UCSD-AML1 (cell line): Measurements from ENCODE around the gene PLVAP.
A peak's percentile ranks its signal among the peaks of the same experiment; 100 is the strongest.

Experiments used
- DNase-seq: peaks from one replicate; lab custom pipeline; 2025; ENCODE audit not compliant: unreplicated experiment; lab: John Stamatoyannopoulos, UW

The PLVAP gene

DNA sequence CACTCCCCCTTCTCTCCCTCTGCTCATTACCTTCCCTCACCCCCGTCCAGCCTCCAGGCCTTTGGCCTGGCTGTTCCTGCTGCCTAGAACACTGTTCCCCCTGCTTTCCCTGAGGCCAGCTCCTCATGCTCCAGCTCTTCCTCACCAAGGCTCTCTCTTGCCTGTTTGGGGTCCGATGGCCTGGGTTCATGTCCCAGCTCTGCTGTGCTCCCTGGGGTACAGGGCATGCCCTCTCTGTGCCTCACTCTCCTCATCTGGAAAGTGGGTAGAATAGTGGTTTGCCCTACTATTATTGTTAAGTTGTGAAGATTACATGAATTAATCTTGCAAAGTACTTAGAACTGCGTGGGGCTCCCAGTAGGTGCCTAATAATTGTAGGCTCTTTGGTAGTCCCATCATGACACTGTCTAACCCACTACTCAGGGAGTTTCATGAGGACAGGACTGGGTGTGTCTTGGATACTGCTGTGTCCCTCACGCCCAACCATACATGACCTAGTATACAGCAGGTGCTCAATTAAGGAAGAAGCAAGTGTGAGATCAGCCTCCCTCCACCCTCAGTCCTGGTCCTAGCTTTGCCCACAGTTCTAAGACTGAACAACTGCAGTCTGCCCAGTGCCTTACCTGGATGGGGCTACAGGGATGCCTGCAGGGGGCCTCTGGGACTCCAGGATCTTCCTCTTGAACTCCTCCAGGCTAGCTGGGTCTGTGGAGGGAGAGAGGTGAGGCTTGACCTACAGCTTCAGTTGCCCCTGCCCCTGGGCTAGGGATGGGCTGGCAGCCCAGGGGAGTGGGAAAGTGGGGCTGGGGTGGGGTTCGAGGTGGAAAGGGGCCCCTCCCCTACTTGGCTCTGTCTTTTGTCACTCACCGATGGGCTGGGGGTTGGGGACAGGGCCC lies 17.0 kb downstream of the PLVAP start:
- no peak for DNase-seq

DNA sequence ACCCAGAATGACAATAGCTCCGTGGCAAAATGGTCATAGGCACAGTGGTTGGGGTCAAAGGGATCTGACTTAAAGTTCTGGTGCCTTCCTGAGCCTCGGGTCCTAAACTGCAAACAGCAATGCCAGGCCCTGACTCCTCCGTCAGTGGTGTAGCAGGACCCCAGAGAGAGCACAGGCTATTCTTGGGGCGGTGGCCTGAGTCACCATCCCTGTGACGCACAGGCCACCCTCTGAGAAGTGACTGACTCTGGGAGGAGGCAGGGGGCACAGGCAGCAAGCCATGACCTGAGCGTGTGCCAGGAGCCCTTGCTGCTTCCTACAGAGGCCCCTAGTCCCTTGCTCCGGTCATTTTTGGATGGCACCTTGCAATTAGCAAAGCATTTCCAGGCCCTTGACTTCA lies 18.7 kb downstream of the PLVAP start:
- DNase-seq = no peak

DNA sequence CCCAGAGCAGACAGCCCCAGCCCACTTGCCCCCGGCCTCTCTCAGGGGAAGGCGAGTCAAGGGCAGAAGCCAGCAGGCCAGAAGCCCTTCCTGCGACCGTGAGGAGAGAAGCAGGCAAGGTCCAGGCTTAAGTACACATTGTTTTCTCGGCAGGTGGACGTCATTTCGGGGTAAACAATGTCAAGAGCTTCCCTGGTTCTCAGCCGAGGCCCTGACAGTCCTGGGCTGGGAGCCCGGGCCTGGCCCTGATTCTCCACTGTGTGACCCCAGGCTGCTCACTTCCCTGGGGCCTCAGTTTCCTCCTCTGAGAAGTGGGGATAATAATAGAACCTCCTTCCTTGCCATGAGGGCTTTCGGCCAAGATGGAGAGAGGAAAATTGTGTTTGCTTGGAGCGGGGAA lies 19.4 kb downstream of the PLVAP start:
- DNase-seq = no peak

DNA sequence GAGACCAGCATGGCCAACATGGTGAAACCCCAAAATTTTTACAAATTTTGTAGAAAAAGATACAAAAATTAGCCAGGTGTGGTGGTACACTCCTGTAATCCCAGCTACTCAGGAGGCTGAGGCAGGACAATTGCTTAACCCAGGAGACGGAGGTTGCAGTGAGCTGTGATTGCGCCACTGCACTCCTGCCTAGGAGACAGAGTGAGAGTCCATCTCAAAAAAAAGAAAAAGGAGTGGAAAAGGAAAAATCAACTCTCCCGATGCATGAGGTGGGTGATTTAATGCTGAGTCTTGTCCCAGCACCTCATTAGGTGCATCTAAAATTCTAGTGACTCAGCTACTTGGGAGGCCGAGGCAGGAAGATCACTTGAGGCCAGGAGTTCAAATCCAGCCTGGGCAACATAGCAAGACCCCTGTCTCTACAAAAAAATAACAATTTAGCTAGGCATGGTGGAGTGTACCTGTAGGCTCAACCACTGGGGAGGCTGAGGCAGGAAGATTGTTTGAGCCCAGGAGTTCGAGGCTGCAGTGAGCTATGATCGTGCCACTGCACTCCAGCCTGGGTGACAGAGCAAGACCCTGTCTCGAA lies 20.0 kb downstream of the PLVAP start:
- DNase-seq = no peak

DNA sequence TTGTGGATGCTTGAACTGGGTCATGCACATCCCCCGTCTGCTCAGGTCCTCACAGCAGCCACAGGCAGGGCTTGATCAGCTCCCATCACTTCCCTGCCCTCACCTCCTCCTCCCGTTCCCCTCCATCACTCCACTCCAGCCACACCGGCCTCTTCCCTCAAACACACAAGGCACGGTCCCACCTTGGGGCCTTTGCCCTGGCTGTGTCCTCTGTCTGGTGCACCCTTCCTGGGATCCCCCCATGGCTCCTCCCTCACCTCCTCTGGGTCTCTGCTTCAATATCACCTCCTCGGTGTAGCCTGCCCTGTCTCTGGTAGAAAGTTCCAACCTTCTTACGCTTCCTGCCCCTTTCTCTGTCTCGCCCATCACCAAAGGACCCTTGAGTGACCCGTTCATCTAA lies 23.8 kb downstream of the PLVAP start:
- no peak for DNase-seq

DNA sequence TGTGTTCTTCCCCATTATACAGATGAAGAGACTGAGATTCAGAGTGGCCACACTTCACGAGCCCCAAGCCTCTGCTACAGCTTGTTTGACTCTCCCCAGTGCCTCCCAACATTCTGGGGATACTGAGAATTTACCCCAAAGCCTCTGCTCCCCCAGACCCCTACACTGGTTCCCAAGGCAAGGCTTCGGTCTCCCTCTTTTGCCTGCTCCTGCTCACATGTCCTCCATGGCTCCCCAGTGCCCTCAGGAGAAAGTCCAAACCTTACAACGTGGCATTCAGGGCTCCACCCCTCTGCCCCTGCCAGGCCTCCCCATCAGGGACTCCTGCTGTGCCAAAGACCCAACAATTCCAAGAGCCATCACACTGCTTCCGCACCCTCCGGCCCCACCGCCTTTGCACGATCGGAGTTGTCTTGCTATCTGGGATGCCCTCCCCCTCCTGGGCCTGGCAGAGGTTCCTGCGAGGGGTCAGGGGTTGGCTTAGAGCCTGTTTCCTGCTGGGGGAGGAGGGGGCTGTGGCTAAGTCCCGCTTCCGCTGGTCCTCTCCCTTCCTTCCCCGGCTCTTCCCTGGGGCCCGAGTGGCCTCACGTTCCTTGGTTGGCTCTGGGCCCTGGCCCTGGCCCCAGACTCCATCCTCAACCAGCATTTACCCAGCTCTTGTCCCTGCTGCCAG lies 24.4 kb downstream of the PLVAP start:
- peak; percentile 92 for DNase-seq

DNA sequence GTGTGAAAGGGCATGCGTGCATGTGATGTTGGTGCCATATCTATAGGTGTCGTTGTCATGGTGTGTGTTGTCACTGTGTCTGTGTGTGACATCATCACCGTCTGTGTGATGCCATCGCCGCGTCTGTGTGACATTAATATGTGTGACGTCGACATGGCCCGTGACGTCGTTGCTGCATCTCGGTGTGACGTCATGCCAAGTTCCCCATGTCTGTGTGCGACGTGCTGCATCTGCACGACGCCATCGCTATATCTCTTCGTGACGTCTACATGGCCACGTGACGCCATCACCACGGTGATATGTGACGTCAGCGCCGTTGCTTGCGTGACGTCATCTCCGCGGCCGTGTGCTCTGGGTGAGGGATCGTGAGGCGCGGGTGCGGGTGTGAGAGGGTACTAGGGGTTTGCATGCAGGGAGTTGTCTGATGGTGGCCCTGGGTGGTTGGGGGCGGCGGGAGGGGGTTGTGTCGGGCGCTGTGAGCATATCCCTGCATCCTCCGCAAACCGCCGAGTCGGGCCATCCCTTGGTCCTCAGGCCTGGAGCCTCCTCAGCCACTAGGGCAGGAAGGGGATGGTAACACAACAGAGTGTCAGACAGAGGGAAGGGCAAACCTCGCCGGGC lies 25.2 kb downstream of the PLVAP start:
- DNase-seq = no peak

DNA sequence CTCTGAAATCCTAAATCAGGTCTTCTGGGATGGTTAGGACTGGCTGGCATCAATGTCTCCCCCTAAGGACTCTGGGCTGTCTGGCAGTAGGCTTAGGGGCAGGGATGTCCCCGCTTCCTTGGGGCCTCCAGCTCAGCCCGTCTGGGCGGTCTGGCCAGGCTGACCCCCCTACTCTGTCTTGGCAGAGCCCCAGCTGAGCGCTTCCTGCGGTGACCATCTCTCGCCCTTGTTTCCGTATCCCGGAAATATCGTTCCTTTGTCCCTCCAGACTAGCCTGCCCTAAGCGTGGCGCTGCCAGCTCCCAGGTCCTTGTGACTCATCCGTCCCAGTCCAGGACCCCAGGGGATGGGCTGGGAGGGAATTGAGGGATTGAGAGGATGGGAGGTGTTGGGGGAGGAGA lies 28.4 kb downstream of the PLVAP start:
- peak; percentile 68 for DNase-seq

DNA sequence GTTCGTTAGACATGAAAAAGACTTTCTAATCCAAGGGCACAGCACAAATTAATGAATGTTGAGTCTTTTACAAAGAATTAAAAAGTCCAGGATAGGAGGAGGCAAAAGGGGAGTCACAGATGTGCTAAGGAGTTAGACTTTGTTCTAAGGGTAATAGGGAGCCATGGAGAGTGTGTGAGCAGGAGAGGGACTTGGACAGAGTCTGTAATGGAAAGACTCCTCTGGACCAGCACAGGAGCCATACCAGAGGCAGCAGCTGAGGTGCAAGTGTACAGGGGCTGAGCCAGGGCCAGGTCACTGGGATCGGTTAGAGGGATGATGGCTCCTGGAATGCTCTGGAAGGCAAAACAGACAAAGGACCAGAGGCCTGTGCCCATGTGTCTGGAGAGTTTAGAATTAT lies 29.3 kb downstream of the PLVAP start:
- DNase-seq = no peak

DNA sequence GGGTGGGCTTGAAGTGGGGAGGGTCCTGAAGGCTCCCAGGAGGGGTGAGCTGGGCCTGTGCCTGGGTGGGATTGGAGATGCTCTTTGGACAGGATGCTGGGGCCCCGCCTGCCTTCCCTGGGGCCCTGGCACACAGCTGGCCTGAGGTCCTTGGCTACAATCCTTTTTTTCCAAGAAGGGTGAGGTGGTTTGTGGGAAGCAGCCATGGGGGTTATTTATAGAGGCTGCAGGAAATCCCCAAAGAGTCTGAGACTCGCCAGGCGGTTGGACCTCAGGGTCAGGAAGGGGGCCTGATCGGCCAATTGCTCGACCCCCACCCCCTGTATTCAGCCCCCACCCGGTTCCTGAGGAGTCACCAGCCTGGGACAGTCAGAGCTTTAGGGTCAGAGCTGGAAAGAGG lies 29.8 kb downstream of the PLVAP start:
- DNase-seq = peak; percentile 70

DNA sequence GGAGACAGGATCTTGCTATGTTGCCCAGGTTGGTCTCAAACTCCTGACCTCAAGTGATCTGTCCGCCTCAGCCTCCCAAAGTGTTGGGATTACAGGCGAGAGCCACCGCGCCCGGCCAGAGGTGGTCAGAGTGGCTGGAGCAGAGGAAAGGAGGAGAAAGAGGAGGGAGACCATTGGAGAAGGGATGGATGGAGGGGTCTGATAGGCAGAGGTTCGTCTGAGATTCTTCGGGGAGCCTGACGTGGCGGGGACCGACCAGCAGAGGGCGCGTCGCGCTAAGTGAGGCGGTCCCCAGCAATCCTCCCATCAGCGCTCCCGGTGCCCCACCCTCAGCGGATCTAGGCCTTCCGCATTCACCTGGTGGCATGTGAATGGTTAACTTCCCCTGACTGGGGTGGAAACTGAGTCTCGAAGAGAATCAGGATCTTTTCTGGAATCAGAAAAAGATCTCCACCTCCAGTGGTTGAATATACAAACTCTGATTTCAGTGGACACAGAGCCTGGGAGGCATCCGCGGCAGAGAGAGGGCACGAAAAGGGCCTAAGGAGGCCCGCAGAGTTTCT lies 31.0 kb downstream of the PLVAP start:
- DNase-seq = peak; percentile 81

DNA sequence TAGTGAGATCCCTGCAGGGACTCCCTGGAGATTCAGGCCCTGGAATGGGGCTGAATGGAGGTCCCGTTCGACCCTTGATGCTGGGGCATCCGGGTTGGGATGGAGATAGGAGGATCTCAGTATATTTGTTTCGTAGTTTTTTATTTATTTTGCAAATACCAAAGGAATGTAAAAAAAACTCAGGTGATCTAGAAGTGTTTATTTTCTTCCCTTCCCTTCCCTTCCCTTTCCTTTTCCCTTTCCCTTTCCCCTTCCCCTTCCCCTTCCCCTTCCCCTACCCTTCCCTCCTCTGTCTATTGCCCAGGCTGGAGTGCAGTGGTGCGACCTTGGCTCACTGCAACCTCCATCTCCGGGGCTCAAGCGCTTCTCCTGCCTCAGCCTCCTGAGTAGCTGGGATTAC lies 35.3 kb downstream of the PLVAP start:
- no peak for DNase-seq

DNA sequence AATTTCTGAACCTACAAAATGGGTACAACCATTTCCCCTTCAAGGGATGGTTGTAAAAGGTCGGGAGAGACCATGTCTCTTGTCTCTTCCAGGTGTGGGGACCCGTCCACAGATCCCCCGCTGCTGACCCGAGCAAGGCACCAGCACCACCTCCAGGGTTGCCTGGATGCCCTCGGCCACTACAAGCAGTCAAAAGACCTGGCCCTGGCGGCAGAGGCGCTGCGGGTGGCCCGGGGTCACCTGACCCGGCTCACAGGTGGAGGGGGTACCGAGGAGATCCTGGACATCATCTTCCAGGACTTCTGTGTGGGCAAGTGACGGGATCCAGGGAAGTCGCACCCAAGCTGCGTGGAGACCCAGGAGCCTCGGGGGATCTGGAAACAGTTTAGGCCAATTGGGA lies 35.8 kb downstream of the PLVAP start:
- no peak for DNase-seq

DNA sequence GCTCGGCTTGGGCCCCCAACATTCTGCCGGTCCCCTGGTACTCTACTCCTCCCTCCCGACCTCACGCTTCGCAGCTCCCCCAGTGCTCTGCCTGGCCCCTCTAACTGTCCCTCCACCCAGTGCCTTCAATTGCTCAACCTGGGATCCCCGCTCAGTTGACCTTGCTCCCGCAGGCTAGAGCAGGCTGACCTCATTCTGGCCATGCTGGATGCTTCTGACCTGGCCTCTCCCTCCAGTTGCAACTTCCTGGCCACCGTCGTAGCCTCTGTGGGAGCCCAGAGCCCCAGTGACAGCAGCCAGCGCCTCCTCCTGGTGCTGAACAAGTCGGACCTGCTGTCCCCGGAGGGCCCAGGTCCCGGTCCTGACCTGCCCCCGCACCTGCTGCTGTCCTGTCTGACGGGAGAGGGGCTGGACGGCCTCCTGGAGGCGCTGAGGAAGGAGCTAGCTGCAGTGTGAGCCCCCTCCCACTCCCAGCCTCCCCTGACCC lies 36.2 kb downstream of the PLVAP start:
- DNase-seq = no peak

DNA sequence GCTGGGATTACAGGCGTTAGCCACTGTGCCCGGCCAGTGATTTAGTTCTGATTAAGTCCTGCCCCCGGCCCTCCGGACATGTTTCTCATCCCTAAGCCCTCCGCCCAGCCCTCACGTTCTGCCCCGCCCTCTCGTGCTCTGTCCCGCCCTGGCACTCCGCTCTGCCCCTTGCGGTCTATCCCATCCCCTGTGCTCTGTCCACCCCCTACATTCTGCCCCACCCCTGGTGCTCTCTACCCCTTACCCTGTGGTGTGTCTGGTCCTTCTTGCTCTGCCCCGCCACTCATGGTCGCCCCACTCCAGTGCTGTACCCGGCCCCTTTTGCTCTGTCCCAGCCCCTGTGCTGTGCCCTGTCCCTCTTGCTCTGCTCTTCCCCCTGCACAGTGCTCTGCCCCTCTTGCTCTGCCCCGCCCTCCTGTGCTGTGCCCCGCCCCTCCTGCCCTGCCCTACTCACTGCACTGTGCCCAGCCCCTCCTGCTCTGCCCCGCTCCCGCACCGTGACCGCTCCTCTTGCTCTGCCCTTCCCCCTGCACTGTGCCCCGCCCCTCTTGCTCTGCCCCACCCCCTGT lies 36.8 kb downstream of the PLVAP start:
- DNase-seq = peak; percentile 16

DNA sequence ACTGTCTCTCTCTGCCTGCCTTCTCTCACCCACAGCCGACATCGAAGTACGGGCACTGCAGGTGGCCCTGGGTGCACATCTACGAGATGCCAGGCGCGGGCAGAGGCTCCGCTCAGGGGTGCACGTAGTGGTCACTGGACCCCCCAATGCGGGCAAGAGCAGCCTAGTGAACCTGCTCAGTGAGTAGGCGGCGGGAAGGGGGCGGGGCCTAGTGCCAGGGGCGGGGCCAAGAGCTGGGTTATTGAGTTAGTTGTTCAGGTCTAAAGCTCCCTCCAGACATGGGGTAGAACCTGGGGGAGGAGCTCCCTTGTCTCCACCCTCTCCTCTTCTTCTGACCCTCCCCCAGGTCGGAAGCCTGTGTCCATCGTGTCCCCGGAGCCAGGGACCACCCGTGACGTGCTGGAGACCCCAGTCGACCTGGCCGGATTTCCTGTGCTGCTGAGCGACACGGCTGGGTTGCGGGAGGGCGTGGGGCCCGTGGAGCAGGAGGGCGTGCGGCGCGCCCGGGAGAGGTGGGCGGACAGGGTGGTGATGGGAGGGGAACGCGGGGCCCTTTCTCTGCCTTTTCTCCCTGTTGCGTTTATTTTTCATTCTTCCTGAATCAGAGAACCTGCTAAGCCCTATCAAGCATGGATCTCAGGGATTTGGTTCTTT lies 37.9 kb downstream of the PLVAP start:
- DNase-seq = no peak

DNA sequence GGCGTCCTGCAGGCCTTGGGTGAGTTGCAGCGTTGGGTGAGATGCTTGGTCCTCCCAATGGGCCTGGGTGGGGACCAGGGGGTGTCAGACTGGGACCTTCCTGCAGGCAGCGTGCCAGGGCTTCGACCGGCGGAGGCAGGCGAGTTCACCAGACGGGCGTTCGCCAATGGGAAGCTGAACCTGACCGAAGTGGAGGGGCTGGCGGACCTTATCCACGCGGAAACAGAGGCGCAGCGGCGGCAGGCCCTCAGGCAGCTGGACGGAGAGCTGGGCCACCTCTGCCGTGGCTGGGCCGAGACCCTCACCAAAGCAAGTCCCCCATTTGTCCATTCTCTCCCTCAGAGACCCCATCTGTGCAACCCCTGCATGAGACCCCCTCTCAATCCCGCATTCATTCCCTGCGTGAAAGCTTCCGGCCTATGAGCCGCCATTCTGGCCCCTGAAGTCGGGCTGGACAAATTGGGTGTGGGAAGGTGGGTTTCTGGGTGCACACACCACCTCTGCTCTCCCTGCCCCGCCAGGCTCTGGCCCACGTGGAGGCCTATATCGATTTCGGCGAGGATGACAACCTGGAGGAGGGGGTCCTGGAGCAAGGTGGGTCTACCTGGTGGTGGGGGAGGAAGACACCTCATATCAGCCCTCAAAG lies 38.6 kb downstream of the PLVAP start:
- no peak for DNase-seq

DNA sequence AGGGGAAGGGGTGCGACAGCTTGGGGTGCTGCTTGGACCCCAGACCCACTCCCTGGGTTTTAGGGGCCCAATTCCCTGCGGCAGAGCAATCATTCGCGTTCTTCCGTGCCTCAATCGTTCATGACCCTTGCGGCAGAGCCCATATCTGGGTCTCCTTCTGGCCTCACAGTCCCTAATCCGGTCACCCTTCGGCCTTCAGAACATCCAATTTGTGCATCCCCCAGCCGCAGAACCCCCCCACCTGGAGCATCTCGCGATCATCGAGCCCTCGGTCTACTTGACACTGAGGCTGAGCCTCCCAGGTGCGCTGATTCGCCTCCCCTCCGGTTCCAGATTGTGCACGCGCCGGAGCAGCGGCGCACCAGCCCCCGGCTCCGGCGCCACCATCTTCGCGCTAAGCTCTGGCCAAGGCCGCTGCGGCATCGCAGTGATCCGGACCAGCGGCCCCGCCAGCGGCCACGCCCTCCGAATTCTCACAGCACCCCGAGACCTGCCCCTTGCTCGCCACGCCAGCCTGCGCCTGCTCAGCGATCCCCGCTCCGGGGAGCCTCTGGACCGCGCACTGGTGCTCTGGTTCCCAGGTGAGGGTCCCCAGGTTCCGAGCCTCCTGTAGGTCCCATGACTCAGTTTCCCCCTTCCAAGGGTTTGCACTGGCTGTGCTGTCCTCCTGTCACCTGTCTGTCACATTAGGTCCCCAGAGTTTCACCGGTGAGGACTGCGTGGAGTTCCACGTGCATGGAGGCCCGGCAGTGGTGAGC lies 39.3 kb downstream of the PLVAP start:
- no peak for DNase-seq
